SU-DHL-6 (cell line): Measurements from ENCODE around the gene SH3RF1.

Experiments
- H2AFZ ChIP-seq: fragments of 200-600 bp; sonication (generic); 2 replicates; pipeline ENCODE4 v1.6.1; 2014; ENCODE audit warnings: low read depth, mild to moderate bottlenecking, moderate library complexity, mixed read lengths, antibody characterized with exemption, low read length; ENCODE audit not compliant: severe bottlenecking
- H3F3A ChIP-seq: fragments of 200-600 bp; shearing (Covaris generic); 2 replicates; pipeline ENCODE4 v1.6.0; 2016; ENCODE audit warnings: antibody characterized with exemption, mild to moderate bottlenecking; ENCODE audit not compliant: insufficient read depth
- H3K27ac ChIP-seq: fragments of 200-600 bp; sonication (generic); 2 replicates; pipeline ENCODE4 v1.5.1; 2016; ENCODE audit warnings: low read depth, mild to moderate bottlenecking, low read length, moderate library complexity, mixed read lengths
- H3K27me3 ChIP-seq: fragments of 200-600 bp; sonication (generic), shearing (Covaris generic); 2 replicates; pipeline ENCODE4 v1.6.0; 2014; ENCODE audit warnings: mild to moderate bottlenecking, low read length
- H3K36me3 ChIP-seq: fragments of 200-600 bp; sonication (generic); 2 replicates; pipeline ENCODE4 v1.6.1; 2014; ENCODE audit warnings: mild to moderate bottlenecking, low read length, mixed read lengths
- H3K4me2 ChIP-seq: fragments of 300-600, 200-600 bp; shearing (Covaris generic), sonication (generic); 2 replicates; pipeline ENCODE4 v1.6.0; 2014; ENCODE audit warnings: low read length, low read depth, mild to moderate bottlenecking; ENCODE audit not compliant: poor library complexity, severe bottlenecking
- H3K4me3 ChIP-seq: fragments of 200-600 bp; sonication (generic); 2 replicates; pipeline ENCODE4 v1.5.1; 2014; ENCODE audit warnings: antibody characterized with exemption, low read length, mild to moderate bottlenecking, mixed read lengths; ENCODE audit not compliant: insufficient read depth, poor library complexity, severe bottlenecking
- H3K79me2 ChIP-seq: fragments of 200-600 bp; sonication (generic); 2 replicates; pipeline ENCODE4 v1.6.1; 2014; ENCODE audit warnings: mild to moderate bottlenecking, low read length, moderate library complexity; ENCODE audit not compliant: insufficient read depth
- H3K9ac ChIP-seq: fragments of 200-600 bp; sonication (generic); 2 replicates; pipeline ENCODE4 v1.7.0; 2014; ENCODE audit warnings: mild to moderate bottlenecking, low read length
- H3K9me2 ChIP-seq: fragments of 200-600 bp; sonication (generic); replicated peaks from 2 replicates; pipeline ENCODE4 v1.6.1; 2014; ENCODE audit warnings: low read length; ENCODE audit not compliant: insufficient read depth
- H3K9me3 ChIP-seq: fragments of 200-600 bp; sonication (generic); 2 replicates; pipeline ENCODE4 v1.6.1; 2014; ENCODE audit warnings: low read length, mixed read lengths; ENCODE audit not compliant: insufficient read depth
- H4K20me1 ChIP-seq: fragments of 200-600 bp; sonication (generic); 2 replicates; pipeline ENCODE4 v1.6.1; 2014; ENCODE audit warnings: low read depth, mild to moderate bottlenecking, antibody characterized with exemption, low read length, moderate library complexity, mixed read lengths
- CTCF ChIP-seq: fragments of 200-600 bp; sonication (generic); IDR thresholded peaks from one replicate; pipeline ENCODE4 v1.5.1; 2017; ENCODE audit warnings: antibody characterized with exemption, mild to moderate bottlenecking, low read length, moderate library complexity; ENCODE audit not compliant: insufficient read depth, poor library complexity, severe bottlenecking
- EZH2phosphoT487 ChIP-seq: fragments of 200-600 bp; sonication (generic), shearing (Covaris generic); conservative IDR thresholded peaks from 2 replicates; pipeline ENCODE4 v1.6.1; 2018; ENCODE audit warnings: mild to moderate bottlenecking, antibody characterized with exemption, low read length, moderate library complexity, mixed read lengths

The SH3RF1 gene

GRCh38 chr4:169080981-169081380 lies 189.8 kb downstream of the SH3RF1 start:
- H3K9ac ChIP-seq, result no peak overlapping the region
- H4K20me1 ChIP-seq, result no peaks in the 10 kb centered on the region
- no peak overlapping the region for H2AFZ ChIP-seq
- no peaks in the 10 kb centered on the region for H3F3A ChIP-seq
- no peaks in the 10 kb centered on the region for H3K9me3 ChIP-seq
- H3K27me3 ChIP-seq, result no peaks in the 10 kb centered on the region
- H3K4me2 ChIP-seq, result peak overlapping the region; percentile 4
- H3K79me2 ChIP-seq, result no peaks in the 10 kb centered on the region
- TF ChIP-seq CTCF (no peak), EZH2phosphoT487 (no peak)
- no peaks in the 10 kb centered on the region for H3K36me3 ChIP-seq
- no peaks in the 10 kb centered on the region for H3K9me2 ChIP-seq
- no peak overlapping the region for H3K27ac ChIP-seq
- no peak overlapping the region for H3K4me3 ChIP-seq

GRCh38 chr4:169079942-169080827 lies 190.6 kb downstream of the SH3RF1 start:
- H3K9me2 ChIP-seq, result no peaks in the 10 kb centered on the region
- H3K4me2 ChIP-seq, result peak overlapping the region; percentile 4
- no peaks in the 10 kb centered on the region for H3K27me3 ChIP-seq
- no peak overlapping the region for H3K4me3 ChIP-seq
- no peak for TF ChIP-seq EZH2phosphoT487
- TF ChIP-seq CTCF, result no peak
- no peak overlapping the region for H3K9ac ChIP-seq
- H3K27ac ChIP-seq, result no peak overlapping the region
- H3K9me3 ChIP-seq, result no peaks in the 10 kb centered on the region
- H4K20me1 ChIP-seq, result no peaks in the 10 kb centered on the region
- no peaks in the 10 kb centered on the region for H3F3A ChIP-seq
- no peak overlapping the region for H2AFZ ChIP-seq
- no peaks in the 10 kb centered on the region for H3K79me2 ChIP-seq
- H3K36me3 ChIP-seq, result no peaks in the 10 kb centered on the region

GRCh38 chr4:169074117-169074516 lies 196.6 kb downstream of the SH3RF1 start:
- H2AFZ ChIP-seq, result no peak overlapping the region

More at GRCh38 chr4:169074117-169074516, 196.6 kb downstream of the SH3RF1 start:
- H4K20me1 ChIP-seq, result no peaks in the 10 kb centered on the region
- H3K36me3 ChIP-seq, result no peaks in the 10 kb centered on the region
- no peaks in the 10 kb centered on the region for H3K79me2 ChIP-seq
- H3K9me2 ChIP-seq, result no peaks in the 10 kb centered on the region
- H3K27me3 ChIP-seq, result no peaks in the 10 kb centered on the region
- no peak overlapping the region for H3K4me3 ChIP-seq
- no peaks in the 10 kb centered on the region for H3F3A ChIP-seq
- H3K27ac ChIP-seq, result no peak overlapping the region
- no peak for TF ChIP-seq CTCF
- TF ChIP-seq EZH2phosphoT487, result no peak
- H3K4me2 ChIP-seq, result no peak overlapping the region
- no peaks in the 10 kb centered on the region for H3K9me3 ChIP-seq
- no peak overlapping the region for H3K9ac ChIP-seq
